ENCODE results near the gene TIGD1. TPM values are rescaled to one million over a fixed set of nuclear protein-coding genes. Genes with fewer than 3 reads are reported as not detected.

The TIGD1 gene
- total and polyA plus RNA-seq, 2 experiments from 2014 or later, result 7.6 to 9.3 TPM

DNA sequence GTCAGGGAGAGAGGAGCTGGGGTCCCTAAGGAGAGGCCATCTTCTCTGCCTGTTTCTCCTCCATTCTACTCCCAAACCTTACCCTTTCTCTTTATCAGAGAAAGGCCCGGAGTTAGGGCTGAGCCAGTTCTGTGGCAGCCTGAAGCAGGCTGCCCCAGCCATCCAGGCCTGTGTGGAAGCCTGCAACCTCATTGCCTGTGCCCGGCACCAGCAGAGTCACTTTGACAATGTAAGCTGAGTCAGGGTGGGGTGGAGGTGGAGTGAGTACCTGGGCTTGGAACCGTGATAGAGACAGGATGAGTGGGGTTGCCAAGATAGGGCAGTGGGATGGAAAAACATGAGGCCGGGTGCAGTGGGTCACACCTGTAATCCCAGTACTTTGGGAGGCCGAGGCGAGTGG, 5.7 kb downstream of the TIGD1 start:
- ATAC-seq, result no peak
- DNase-seq (ENCODE audit: low spot score), result no peak
- no peak overlapping the region for H3K4me3 Mint-ChIP-seq
- H3K27me3 Mint-ChIP-seq (ENCODE audit: insufficient read depth, low read depth, poor library complexity), result peaks cover 7% of the 10 kb centered on the region
- no peak overlapping the region for H3K4me3 ChIP-seq
- peaks cover 11% of the 10 kb centered on the region; the same call in 2 of the 3 replicates for H3K9me3 Mint-ChIP-seq
- H3K4me1 ChIP-seq (ENCODE audit: insufficient read depth), result peaks cover 5% of the 10 kb centered on the region
- TF ChIP-seq NANOG (IDR thresholded peaks at IDR 0.05; ENCODE audit: borderline replicate concordance) (no peak), JUNB (IDR thresholded peaks at IDR 0.05; ENCODE audit: unreplicated experiment) (no peak), POLR2AphosphoS5 (IDR thresholded peaks at IDR 0.05; ENCODE audit: low read depth) (no peak), CREB1 (CRISPR knock-in tag; IDR thresholded peaks at IDR 0.05; ENCODE audit: low read depth) (no peak), CTCF (conservative IDR thresholded peaks at IDR 0.05; ENCODE audit: low read depth in 2 of 2) (no peak), ZNF114 (CRISPR knock-in tag; IDR thresholded peaks at IDR 0.05) (no peak), ZNF462 (CRISPR knock-in tag; IDR thresholded peaks at IDR 0.05) (no peak), EZH2 (IDR thresholded peaks at IDR 0.05; ENCODE audit: low read depth, unreplicated experiment) (no peak), STAT1 (IDR thresholded peaks at IDR 0.05; ENCODE audit: unreplicated experiment) (no peak), ZNF331 (CRISPR knock-in tag; IDR thresholded peaks at IDR 0.05; ENCODE audit: low read depth) (no peak), EZH2phosphoT487 (IDR thresholded peaks at IDR 0.05; ENCODE audit: unreplicated experiment) (no peak)
- TF ChIP-seq, protein P1, sequence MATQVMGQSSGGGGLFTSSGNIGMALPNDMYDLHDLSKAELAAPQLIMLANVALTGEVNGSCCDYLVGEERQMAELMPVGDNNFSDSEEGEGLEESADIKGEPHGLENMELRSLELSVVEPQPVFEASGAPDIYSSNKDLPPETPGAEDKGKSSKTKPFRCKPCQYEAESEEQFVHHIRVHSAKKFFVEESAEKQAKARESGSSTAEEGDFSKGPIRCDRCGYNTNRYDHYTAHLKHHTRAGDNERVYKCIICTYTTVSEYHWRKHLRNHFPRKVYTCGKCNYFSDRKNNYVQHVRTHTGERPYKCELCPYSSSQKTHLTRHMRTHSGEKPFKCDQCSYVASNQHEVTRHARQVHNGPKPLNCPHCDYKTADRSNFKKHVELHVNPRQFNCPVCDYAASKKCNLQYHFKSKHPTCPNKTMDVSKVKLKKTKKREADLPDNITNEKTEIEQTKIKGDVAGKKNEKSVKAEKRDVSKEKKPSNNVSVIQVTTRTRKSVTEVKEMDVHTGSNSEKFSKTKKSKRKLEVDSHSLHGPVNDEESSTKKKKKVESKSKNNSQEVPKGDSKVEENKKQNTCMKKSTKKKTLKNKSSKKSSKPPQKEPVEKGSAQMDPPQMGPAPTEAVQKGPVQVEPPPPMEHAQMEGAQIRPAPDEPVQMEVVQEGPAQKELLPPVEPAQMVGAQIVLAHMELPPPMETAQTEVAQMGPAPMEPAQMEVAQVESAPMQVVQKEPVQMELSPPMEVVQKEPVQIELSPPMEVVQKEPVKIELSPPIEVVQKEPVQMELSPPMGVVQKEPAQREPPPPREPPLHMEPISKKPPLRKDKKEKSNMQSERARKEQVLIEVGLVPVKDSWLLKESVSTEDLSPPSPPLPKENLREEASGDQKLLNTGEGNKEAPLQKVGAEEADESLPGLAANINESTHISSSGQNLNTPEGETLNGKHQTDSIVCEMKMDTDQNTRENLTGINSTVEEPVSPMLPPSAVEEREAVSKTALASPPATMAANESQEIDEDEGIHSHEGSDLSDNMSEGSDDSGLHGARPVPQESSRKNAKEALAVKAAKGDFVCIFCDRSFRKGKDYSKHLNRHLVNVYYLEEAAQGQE (IDR thresholded peaks at IDR 0.05; ENCODE audit: unreplicated experiment), result no peak
- TF ChIP-seq, protein P2, sequence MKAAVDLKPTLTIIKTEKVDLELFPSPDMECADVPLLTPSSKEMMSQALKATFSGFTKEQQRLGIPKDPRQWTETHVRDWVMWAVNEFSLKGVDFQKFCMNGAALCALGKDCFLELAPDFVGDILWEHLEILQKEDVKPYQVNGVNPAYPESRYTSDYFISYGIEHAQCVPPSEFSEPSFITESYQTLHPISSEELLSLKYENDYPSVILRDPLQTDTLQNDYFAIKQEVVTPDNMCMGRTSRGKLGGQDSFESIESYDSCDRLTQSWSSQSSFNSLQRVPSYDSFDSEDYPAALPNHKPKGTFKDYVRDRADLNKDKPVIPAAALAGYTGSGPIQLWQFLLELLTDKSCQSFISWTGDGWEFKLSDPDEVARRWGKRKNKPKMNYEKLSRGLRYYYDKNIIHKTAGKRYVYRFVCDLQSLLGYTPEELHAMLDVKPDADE (IDR thresholded peaks at IDR 0.05), result no peak
- peaks cover 2% of the 10 kb centered on the region; the same call in 1 of the 2 replicates for H3F3A ChIP-seq (replicated peaks; ENCODE audit: low read depth)
- H3K27ac ChIP-seq (ENCODE audit: low read depth), result no peak overlapping the region
- H3K9me2 ChIP-seq (ENCODE audit: insufficient read depth), result no peaks in the 10 kb centered on the region
- peaks cover 30% of the 10 kb centered on the region for H3K36me3 Mint-ChIP-seq (ENCODE audit: low read depth)
- H2AFZ ChIP-seq, result no peak overlapping the region
- peaks cover 32% of the 10 kb centered on the region for H3K79me2 ChIP-seq (replicated peaks; ENCODE audit: insufficient read depth)
- peaks cover 14% of the 10 kb centered on the region for H3K4me1 Mint-ChIP-seq
- H3K36me3 ChIP-seq (ENCODE audit: insufficient read depth), result peaks cover 7% of the 10 kb centered on the region; the same call in 1 of the 2 replicates
- H3K27ac Mint-ChIP-seq, result no peak overlapping the region
- 0 out of 2 replicates have a peak, but pooled peaks cover 3% of the 10 kb centered on the region for H4K20me1 ChIP-seq (replicated peaks; ENCODE audit: insufficient read depth)
- H3K4me2 ChIP-seq, result no peak overlapping the region
- no peaks in the 10 kb centered on the region for H3K27me3 ChIP-seq (ENCODE audit: insufficient read depth)

All from GM23338 (cell line).